CD4-positive, alpha-beta memory T cell (primary cell): Measurements from ENCODE around the gene CXCR6. TPM values are rescaled to one million over a fixed set of nuclear protein-coding genes. Genes with fewer than 3 reads are reported as not detected.
A peak's percentile ranks its signal among the peaks of the same experiment; 100 is the strongest.

ENCODE experiments used
- CTCF ChIA-PET: fragments of 350-600 bp; sonication (Branson Sonifier 250); formaldehyde crosslinking; loops from one replicate; lab custom pipeline; 2021; ENCODE audit warnings: inconsistent platforms; ENCODE audit not compliant: partially characterized antibody; lab: Charles Lee
- POLR2A ChIA-PET: fragments of 350-600 bp; sonication (Branson Sonifier 250); formaldehyde crosslinking; loops from one replicate; lab custom pipeline; 2021; ENCODE audit not compliant: partially characterized antibody; lab: Charles Lee
- DNase-seq, 5 donors: peaks; one replicate each; pipeline versions ENCODE4 v3.0.0 to v3.0.0-alpha.2; 2020 to 2022; ENCODE audit warnings: mixed read lengths in 1 of 5
- H3K27ac ChIP-seq: one replicate; pipeline ENCODE4 v1.7.0; 2013; ENCODE audit warnings: low read depth, low read length
- H3K27me3 ChIP-seq: 2 replicates; pipeline ENCODE4 v1.7.0; 2013; ENCODE audit warnings: mild to moderate bottlenecking, low read length, moderate library complexity; ENCODE audit not compliant: insufficient read depth
- H3K36me3 ChIP-seq: 2 replicates; pipeline ENCODE4 v1.7.0; 2013; ENCODE audit warnings: mild to moderate bottlenecking, low read length, moderate library complexity; ENCODE audit not compliant: insufficient read depth
- H3K4me1 ChIP-seq: 2 replicates; pipeline ENCODE4 v1.7.0; 2013; ENCODE audit warnings: mild to moderate bottlenecking, low read length, moderate library complexity; ENCODE audit not compliant: insufficient read depth
- H3K4me3 ChIP-seq, 2 donors: one replicate each; pipeline ENCODE4 v1.7.0; 2013; ENCODE audit warnings: low read length in 2 of 2, mild to moderate bottlenecking in 1 of 2
- H3K9me3 ChIP-seq, 2 donors: one replicate each; pipeline ENCODE4 v1.7.0; 2013; ENCODE audit warnings: low read length in 2 of 2, control low read depth in 1 of 2; ENCODE audit not compliant: control insufficient read depth in 1 of 2
- H3K27ac Mint-ChIP-seq, 7 donors: one replicate each; pipeline ENCODE4 v1.8.0; 2020 to 2021; ENCODE audit warnings: mixed read lengths in 7 of 7, mild to moderate bottlenecking in 6 of 7, inconsistent platforms in 3 of 7, moderate library complexity in 3 of 7
- H3K27me3 Mint-ChIP-seq, 2 donors: one replicate each; pipeline ENCODE4 v1.8.0; 2020 to 2021; ENCODE audit warnings: mixed read lengths in 2 of 2
- H3K36me3 Mint-ChIP-seq, 2 donors: one replicate each; pipeline ENCODE4 v1.8.0; 2020 to 2021; ENCODE audit warnings: mixed read lengths in 2 of 2, inconsistent platforms in 1 of 2, mild to moderate bottlenecking in 1 of 2
- H3K4me1 Mint-ChIP-seq, 4 donors: one replicate each; pipeline ENCODE4 v1.8.0; 2020 to 2021; ENCODE audit warnings: mixed read lengths in 4 of 4, mild to moderate bottlenecking in 1 of 4
- H3K4me3 Mint-ChIP-seq, 8 donors: one replicate each; pipeline ENCODE4 v1.8.0; 2020 to 2021; ENCODE audit warnings: mixed read lengths in 8 of 8, mild to moderate bottlenecking in 7 of 8, moderate library complexity in 6 of 8, inconsistent platforms in 3 of 8
- H3K9me3 Mint-ChIP-seq, 8 donors: one replicate each; pipeline ENCODE4 v1.8.0; 2020 to 2021; ENCODE audit warnings: mixed read lengths in 8 of 8, mild to moderate bottlenecking in 5 of 8, inconsistent platforms in 3 of 8, moderate library complexity in 1 of 8
- intact Hi-C: fragments of 100-400 bp; cut with micrococcal nuclease; formaldehyde crosslinking; loops from one replicate; pipeline ENCODE4 v1.15.1; 2023
- polyA plus RNA-seq, 2 donors: library from polyadenylated mRNA; unstranded; fragments of 300-500 nt; fragmentation: Illumina TruSeq; gene quantifications; one replicate each; pipeline ENCODE4 v1.2.3, GENCODE V29; 2021
- total RNA-seq, 2 experiments: library from RNA; stranded (reverse); gene quantifications; one replicate each; pipeline ENCODE4 v1.2.3, GENCODE V29; 2021

Gene CXCR6
- total and polyA plus RNA-seq, 4 experiments from 2014 or later: 6.1 to 13.6 (median 9.1) TPM

GRCh38 chr3:45938043-45938435, 5.2 kb upstream of the CXCR6 start:
- Mint-ChIP-seq H3K27ac (peak overlapping the region in 1 of 7 donors; percentile 2), H3K36me3 (peaks cover 71 to 77% of the 10 kb centered on the region in 2 donors), H3K4me1 (peaks cover 19 to 50% (median 34%) of the 10 kb centered on the region in 4 donors), H3K4me3 (no peak overlapping the region), H3K9me3 (peaks cover 0 to 2% (median 0%) of the 10 kb centered on the region in 8 donors), H3K27me3 (no peaks in the 10 kb centered on the region)
- Histone ChIP-seq H3K27ac (no peak overlapping the region), H3K9me3 (no peaks in the 10 kb centered on the region), H3K36me3 (peaks cover 42% of the 10 kb centered on the region), H3K27me3 (no peaks in the 10 kb centered on the region), H3K4me3 (no peak overlapping the region), H3K4me1 (peaks cover 34% of the 10 kb centered on the region)
- intact Hi-C loops: loop anchor here (1.0 to 2.0 kb wide), 6 partner anchors 57 to 441 kb away; partner anchors contain the start of gene FYCO1
- ChIA-PET POLR2A (interaction anchor here (0.7 to 18.1 kb wide), 14 partner anchors 8 to 430 kb away, joined by 3 to 195 read pairs (median 7); partner anchors contain the start of gene FYCO1), CTCF (interaction anchor here (0.9 to 23.5 kb wide), 20 partner anchors 8 to 440 kb away, joined by 3 to 677 read pairs (median 6); partner anchors contain the start of gene CCR5)
- no peak for DNase-seq

GRCh38 chr3:45938864-45939263, 4.4 kb upstream of the CXCR6 start:
- POLR2A ChIA-PET: interaction anchor here (0.7 to 18.1 kb wide), 19 partner anchors 9 to 430 kb away, joined by 3 to 195 read pairs (median 4); partner anchors contain the start of genes FYCO1 and SACM1L
- peaks cover 43% of the 10 kb centered on the region for H3K4me1 ChIP-seq
- peaks cover 69% of the 10 kb centered on the region in 2 donors for H3K36me3 Mint-ChIP-seq
- H3K27ac Mint-ChIP-seq: peak overlapping the region in 3 of 7 donors; percentile 16 to 82 (median 77)
- peaks cover 40% of the 10 kb centered on the region for H3K36me3 ChIP-seq
- peaks cover 27 to 52% (median 42%) of the 10 kb centered on the region in 4 donors for H3K4me1 Mint-ChIP-seq
- H3K4me3 ChIP-seq: no peak overlapping the region
- peaks cover 0 to 2% (median 0%) of the 10 kb centered on the region in 8 donors for H3K9me3 Mint-ChIP-seq
- DNase-seq: peak; percentile 79 to 83 (median 80)
- H3K9me3 ChIP-seq: no peaks in the 10 kb centered on the region
- peak overlapping the region in 1 of 8 donors; percentile 14 for H3K4me3 Mint-ChIP-seq
- H3K27me3 Mint-ChIP-seq: no peaks in the 10 kb centered on the region
- CTCF ChIA-PET: interaction anchor here (0.7 to 23.5 kb wide), 27 partner anchors 9 to 439 kb away, joined by 3 to 677 read pairs (median 5); partner anchors contain the start of genes CCR1, CCR5 and FYCO1
- H3K27ac ChIP-seq: no peak overlapping the region
- intact Hi-C loops: loop anchor here (1.0 to 2.0 kb wide), 6 partner anchors 56 to 440 kb away; partner anchors contain the start of gene FYCO1
- H3K27me3 ChIP-seq: no peaks in the 10 kb centered on the region

GRCh38 chr3:45939341-45939771, 3.9 kb upstream of the CXCR6 start:
- Mint-ChIP-seq H3K27me3 (no peaks in the 10 kb centered on the region), H3K27ac (peak overlapping the region in 3 of 7 donors; percentile 16 to 78 (median 70)), H3K36me3 (peaks cover 64% of the 10 kb centered on the region in 2 donors), H3K4me1 (peaks cover 29 to 54% (median 43%) of the 10 kb centered on the region in 4 donors), H3K4me3 (no peak overlapping the region), H3K9me3 (peaks cover 0 to 2% (median 0%) of the 10 kb centered on the region in 8 donors)
- POLR2A ChIA-PET: interaction anchor here (0.8 to 18.1 kb wide), 14 partner anchors 8 to 429 kb away, joined by 3 to 195 read pairs (median 6); partner anchors contain the start of genes FYCO1 and SACM1L
- CTCF ChIA-PET: interaction anchor here (0.7 to 23.5 kb wide), 27 partner anchors 9 to 439 kb away, joined by 3 to 677 read pairs (median 5); partner anchors contain the start of genes CCR1, CCR5 and FYCO1
- Histone ChIP-seq H3K36me3 (peaks cover 35% of the 10 kb centered on the region), H3K9me3 (no peaks in the 10 kb centered on the region), H3K4me1 (peaks cover 48% of the 10 kb centered on the region), H3K4me3 (no peak overlapping the region), H3K27me3 (no peaks in the 10 kb centered on the region), H3K27ac (no peak overlapping the region)
- no peak for DNase-seq
- intact Hi-C loops: loop anchor here (2.0 kb wide), 4 partner anchors 55 to 439 kb away; partner anchors contain the start of gene FYCO1

- POLR2A ChIA-PET: interaction anchor here (0.5 to 18.1 kb wide), 7 partner anchors 11 to 430 kb away, joined by 3 to 195 read pairs (median 8); partner anchors contain the start of gene FYCO1
- H3K4me1 ChIP-seq: peaks cover 56% of the 10 kb centered on the region
- Mint-ChIP-seq H3K36me3 (peaks cover 60 to 62% of the 10 kb centered on the region in 2 donors), H3K4me3 (no peak overlapping the region), H3K27me3 (no peaks in the 10 kb centered on the region), H3K4me1 (peaks cover 36 to 62% (median 51%) of the 10 kb centered on the region in 4 donors), H3K27ac (peak overlapping the region in 4 of 7 donors; percentile 16 to 66 (median 53)), H3K9me3 (peaks cover 0 to 2% (median 0%) of the 10 kb centered on the region in 8 donors)
- DNase-seq: no peak
- H3K4me3 ChIP-seq: no peak overlapping the region
- no peaks in the 10 kb centered on the region for H3K9me3 ChIP-seq
- intact Hi-C loops: loop anchor here (5.0 kb wide), 1 partner anchor 37 kb away; no protein-coding TSS in a partner anchor
- H3K36me3 ChIP-seq: peaks cover 29% of the 10 kb centered on the region
- H3K27ac ChIP-seq: no peak overlapping the region
- CTCF ChIA-PET: interaction anchor here (0.6 to 23.5 kb wide), 14 partner anchors 10 to 438 kb away, joined by 3 to 677 read pairs (median 5); partner anchors contain the start of genes CCR5 and FYCO1
- H3K27me3 ChIP-seq: no peaks in the 10 kb centered on the region
Measured at GRCh38 chr3:45940004-45940780, 3.1 kb upstream of the CXCR6 start.

- Mint-ChIP-seq H3K9me3 (peaks cover 0 to 2% (median 0%) of the 10 kb centered on the region in 8 donors), H3K36me3 (peaks cover 60 to 62% of the 10 kb centered on the region in 2 donors), H3K27me3 (no peaks in the 10 kb centered on the region), H3K4me1 (peaks cover 39 to 69% (median 55%) of the 10 kb centered on the region in 4 donors), H3K4me3 (no peak overlapping the region), H3K27ac (peak overlapping the region in 4 of 7 donors; percentile 16 to 66 (median 52))
- no peak for DNase-seq
- Histone ChIP-seq H3K4me3 (no peak overlapping the region), H3K27me3 (no peaks in the 10 kb centered on the region), H3K36me3 (peaks cover 26% of the 10 kb centered on the region), H3K9me3 (no peaks in the 10 kb centered on the region), H3K4me1 (peaks cover 63% of the 10 kb centered on the region), H3K27ac (no peak overlapping the region)
- intact Hi-C loops: loop anchor here (5.0 kb wide), 1 partner anchor 36 kb away; no protein-coding TSS in a partner anchor
- ChIA-PET POLR2A (interaction anchor here (0.5 to 18.1 kb wide), 7 partner anchors 10 to 429 kb away, joined by 3 to 195 read pairs (median 3); partner anchors contain the start of gene FYCO1), CTCF (interaction anchor here (0.8 to 23.5 kb wide), 11 partner anchors 11 to 429 kb away, joined by 3 to 677 read pairs (median 5); partner anchors contain the start of gene CCR5)
Measured at GRCh38 chr3:45940781-45941365, 2.4 kb upstream of the CXCR6 start.
